GM10266 (cell line): ENCODE data around the gene HRC.
"Not testable (repeated sequence)": the region's sequence is repeated elsewhere in the genome, so short reads cannot be mapped to it uniquely, and the experiment has no call there.

Source experiments
- DNase-seq: peaks from one replicate; pipeline ENCODE4 v3.0.0; 2012; ENCODE audit errors: extremely low spot score
- CTCF ChIP-seq: IDR thresholded peaks from 2 replicates; pipeline ENCODE4 v1.5.1; 2012; ENCODE audit warnings: mild to moderate bottlenecking, low read depth; ENCODE audit not compliant: control insufficient read depth, insufficient read depth; ENCODE audit errors: missing control alignments

Gene HRC

GRCh38 chr19:49130325-49130724 is 24.9 kb downstream of the HRC start:
- TF ChIP-seq CTCF, result no peak
- no peak for DNase-seq

GRCh38 chr19:49129238-49129583 is 26.0 kb downstream of the HRC start:
- TF ChIP-seq CTCF, result no peak
- no peak for DNase-seq

- no peak for TF ChIP-seq CTCF
These were observed 26.5 kb downstream of the HRC start for GRCh38 chr19:49128545-49129237.

GRCh38 chr19:49127674-49128544 is 27.3 kb downstream of the HRC start:
- no peak for TF ChIP-seq CTCF
- DNase-seq, result peak; percentile 100

More at GRCh38 chr19:49128545-49129237, 26.5 kb downstream of the HRC start:
- DNase-seq, result no peak

- not testable (repeated sequence) for DNase-seq
These were observed 28.0 kb downstream of the HRC start for GRCh38 chr19:49127225-49127624.

- no peak for TF ChIP-seq CTCF
- no peak for DNase-seq
These were observed 28.6 kb downstream of the HRC start for GRCh38 chr19:49126575-49126974.

GRCh38 chr19:49125025-49125731 is 30.0 kb downstream of the HRC start:
- no peak for DNase-seq
- TF ChIP-seq CTCF, result no peak

- DNase-seq, result not testable (repeated sequence)
These were observed 31.9 kb downstream of the HRC start for GRCh38 chr19:49123285-49123684.

- not testable (repeated sequence) for DNase-seq
These were observed 33.4 kb downstream of the HRC start for GRCh38 chr19:49121841-49122240.
